Cardiac atrium fibroblast (primary cell): ENCODE measurements around the gene CTXN3. TPM values are rescaled to one million over a fixed set of nuclear protein-coding genes. Genes with fewer than 3 reads are reported as not detected.

Experiments
- total RNA-seq: library from RNA; depleted of rRNA; stranded (reverse); fragments of >200 nt; gene quantifications from 2 replicates; pipeline ENCODE4 v1.2.3, GENCODE V29; 2015

The CTXN3 gene
- not detected in 2 replicates for total RNA-seq

DNA sequence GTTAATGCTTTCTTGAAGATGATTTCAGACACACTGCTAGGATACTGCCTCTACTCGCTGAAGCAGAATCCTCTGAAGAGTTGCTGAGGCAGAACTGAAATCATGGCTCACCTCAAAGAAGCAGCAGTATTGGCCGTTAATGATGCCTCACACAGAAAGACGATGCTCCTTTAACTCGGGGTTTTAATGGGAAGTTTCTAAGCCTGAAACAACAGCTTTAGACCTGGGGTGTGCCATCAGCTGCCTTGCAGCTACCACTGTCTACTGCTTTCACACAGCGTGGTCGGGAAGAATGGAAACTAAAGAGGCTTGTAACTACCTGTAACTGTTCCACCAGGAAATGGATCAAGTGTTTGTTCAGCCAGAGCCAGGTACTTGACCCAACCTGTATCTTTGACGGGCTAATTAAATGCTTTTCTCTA is at the start of gene CTXN3:
CTXN3 (plus strand) TSS at position 65 of the 422 bp plus-strand sequence. CDS start 8,440 bp downstream, outside the sequence.

DNA sequence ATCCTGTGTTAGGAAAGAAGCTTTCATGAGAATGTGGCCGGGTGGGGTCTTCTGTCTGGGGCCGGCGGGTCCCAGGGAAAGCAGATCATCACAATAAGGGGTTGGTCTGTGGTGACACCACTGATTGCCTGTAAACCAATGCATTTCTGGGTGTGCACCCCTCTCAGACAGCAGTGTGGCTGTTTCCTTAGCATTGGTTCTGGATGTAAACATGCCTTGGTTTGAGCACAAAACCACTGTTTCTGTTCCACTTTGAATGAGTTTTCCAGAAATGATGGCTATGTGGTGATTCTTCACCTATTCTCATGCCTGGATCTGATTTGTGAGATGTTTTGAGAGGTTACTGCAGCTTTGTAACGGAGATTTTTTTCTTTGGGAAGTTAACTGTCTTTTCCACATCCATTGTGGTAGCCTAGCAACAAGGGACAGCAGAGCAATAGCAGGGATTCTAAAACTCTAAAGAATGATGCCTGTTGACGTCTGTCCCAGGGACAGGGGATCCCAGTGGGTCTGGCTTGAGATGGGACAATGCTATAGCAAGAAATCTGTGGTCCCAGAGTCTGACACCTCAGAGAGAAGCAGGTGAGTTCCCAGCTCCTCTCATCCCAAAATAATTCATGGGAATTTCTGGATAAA is 54.2 kb downstream of the CTXN3 start, which contains the start of gene CCDC192:
CCDC192 (plus strand) TSS at position 466 of the 636 bp plus-strand sequence; CDS start at position 521, 55 bp downstream.

Other genes with a start within 250 kb of the CTXN3 start
- 63.3 and 80.3 TPM in 2 replicates for gene PRRC1, start 131.4 kb upstream of the CTXN3 start, total RNA-seq
- not detected in 2 replicates for gene CCDC192, start 54.3 kb downstream of the CTXN3 start, total RNA-seq